Tibial nerve (tissue), 3 donors: ENCODE data around the gene ERBB4.

Experiments used
- POLR2A ChIP-seq, 2 donors: fragments of 450-650 bp; IDR thresholded peaks; one replicate each; pipeline ENCODE4 v1.6.1; 2017; ENCODE audit warnings: antibody characterized with exemption in 2 of 2, mild to moderate bottlenecking in 2 of 2, moderate library complexity in 2 of 2
- TF ChIP-seq, protein P1 (sequence below), 5 experiments: fragments of 200-600 bp in 3 of 5; fragments of 450-650 bp in 2 of 5; sonication (generic) in 3 of 5; IDR thresholded peaks; one replicate each; pipeline ENCODE4 v1.5.1; 2016 to 2019; ENCODE audit warnings: antibody characterized with exemption in 5 of 5, mild to moderate bottlenecking in 3 of 5, moderate library complexity in 2 of 5

DNA sequence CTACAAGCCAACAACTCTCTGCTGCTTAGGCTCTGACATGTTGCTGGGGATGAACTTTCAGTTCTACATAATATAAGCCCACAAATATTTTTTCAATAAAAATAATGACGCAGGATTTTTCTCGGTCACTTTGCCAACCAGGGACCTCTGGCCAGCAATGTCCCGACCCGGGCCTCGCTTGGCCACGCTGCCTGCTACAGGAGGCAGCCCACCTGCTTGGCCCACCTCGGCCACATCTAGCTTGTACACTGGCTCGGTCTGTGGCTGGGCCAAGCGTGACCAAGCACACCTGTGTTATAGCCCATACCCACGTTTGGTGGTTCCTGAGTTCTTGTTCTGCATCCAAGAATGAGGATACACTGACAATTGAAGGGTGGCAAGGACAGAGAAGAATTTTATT, 1208.7 kb downstream of the ERBB4 start:
- TF ChIP-seq, protein P1, sequence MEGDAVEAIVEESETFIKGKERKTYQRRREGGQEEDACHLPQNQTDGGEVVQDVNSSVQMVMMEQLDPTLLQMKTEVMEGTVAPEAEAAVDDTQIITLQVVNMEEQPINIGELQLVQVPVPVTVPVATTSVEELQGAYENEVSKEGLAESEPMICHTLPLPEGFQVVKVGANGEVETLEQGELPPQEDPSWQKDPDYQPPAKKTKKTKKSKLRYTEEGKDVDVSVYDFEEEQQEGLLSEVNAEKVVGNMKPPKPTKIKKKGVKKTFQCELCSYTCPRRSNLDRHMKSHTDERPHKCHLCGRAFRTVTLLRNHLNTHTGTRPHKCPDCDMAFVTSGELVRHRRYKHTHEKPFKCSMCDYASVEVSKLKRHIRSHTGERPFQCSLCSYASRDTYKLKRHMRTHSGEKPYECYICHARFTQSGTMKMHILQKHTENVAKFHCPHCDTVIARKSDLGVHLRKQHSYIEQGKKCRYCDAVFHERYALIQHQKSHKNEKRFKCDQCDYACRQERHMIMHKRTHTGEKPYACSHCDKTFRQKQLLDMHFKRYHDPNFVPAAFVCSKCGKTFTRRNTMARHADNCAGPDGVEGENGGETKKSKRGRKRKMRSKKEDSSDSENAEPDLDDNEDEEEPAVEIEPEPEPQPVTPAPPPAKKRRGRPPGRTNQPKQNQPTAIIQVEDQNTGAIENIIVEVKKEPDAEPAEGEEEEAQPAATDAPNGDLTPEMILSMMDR (IDR thresholded peaks at IDR 0.05) = no peak
- no peak for TF ChIP-seq POLR2A (IDR thresholded peaks at IDR 0.05)
